HG03439 (cell line): ENCODE results near the gene SMC6.

ENCODE experiments used
- ATAC-seq: cut with Tn5 transposase; IDR thresholded peaks from one replicate; pipeline ENCODE4 v1.9.1; 2021; ENCODE audit warnings: mild to moderate bottlenecking, moderate library complexity; ENCODE audit not compliant: unreplicated experiment

SMC6 gene

DNA sequence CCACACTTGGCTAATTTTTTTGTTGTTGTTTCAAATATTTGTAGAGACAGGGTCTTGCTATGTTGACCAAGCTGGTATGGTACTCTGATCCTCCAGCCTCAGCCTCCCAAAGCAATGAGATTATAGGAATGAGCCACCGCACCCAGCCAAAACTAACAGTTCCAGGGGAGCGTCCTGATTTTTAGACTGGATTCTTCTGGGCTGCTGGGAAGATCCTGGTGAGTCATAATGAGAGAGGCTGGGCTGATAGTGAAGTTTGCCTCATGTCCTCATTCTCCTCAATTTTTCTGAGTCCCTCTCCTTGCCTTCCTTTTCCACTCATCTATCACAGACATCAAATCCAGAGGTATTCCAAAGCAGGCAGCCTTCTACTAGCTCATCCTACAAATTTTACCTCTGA lies 131.8 kb downstream of the SMC6 start:
- ATAC-seq = no peak

DNA sequence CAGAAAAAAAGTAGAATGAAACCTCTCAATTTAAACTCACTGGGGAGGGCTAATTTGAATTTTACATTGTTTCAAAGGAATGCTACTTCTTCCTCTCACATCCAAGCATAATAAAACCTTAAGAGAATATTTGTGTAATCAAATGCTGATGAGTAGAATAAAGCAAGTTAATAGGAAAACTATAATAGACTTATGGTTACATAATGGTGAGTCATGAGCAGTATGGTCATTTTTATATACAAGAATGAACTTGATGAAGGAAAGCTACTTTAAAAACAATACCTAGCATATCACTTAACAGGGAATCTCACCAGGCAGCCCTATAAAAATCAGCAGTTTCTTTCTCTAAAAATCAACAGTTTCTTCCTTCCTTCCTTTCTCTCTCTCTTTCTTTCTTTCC lies 132.8 kb downstream of the SMC6 start:
- ATAC-seq = no peak

GRCh38 chr2:17620280-17620679 lies 133.3 kb downstream of the SMC6 start:
- ATAC-seq = no peak

DNA sequence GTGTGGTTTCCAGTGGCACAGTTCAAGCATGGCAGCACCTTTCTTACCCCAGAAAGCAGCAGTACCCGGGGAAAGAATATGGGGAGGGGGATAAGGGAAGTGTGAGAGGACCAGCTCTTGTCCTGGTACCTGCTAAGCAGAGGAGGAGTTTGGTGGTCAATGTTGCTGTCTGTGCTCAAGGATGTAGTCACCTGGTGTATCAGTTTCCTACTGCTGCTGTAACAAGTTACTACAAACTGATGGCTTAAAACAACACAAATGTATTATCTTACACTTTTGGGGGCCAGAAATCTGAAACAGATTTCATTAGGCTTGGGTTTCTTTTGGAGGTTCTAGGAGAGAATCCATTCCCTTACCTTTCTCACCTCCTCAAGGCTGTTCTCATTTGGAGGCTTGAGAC lies 135.7 kb downstream of the SMC6 start:
- ATAC-seq = no peak

DNA sequence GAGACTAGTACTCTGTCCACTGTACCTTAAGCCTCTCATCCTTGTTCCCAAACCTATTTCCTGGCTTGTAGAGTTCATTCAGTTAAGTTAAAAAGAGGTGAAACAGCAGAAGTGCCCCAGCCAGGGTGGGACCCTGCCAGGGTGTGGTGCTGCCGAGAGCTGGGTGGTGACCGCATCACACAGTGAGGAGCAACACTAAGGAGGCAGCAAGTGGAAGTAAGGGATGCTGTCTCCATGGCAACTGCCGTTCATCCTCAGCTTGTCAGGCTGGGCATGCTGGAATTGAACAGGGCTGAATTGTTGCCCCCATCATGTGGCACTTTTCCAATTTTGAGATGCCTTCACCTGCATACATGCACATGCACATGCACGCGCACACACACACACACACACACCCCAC lies 136.1 kb downstream of the SMC6 start:
- ATAC-seq = no peak

DNA sequence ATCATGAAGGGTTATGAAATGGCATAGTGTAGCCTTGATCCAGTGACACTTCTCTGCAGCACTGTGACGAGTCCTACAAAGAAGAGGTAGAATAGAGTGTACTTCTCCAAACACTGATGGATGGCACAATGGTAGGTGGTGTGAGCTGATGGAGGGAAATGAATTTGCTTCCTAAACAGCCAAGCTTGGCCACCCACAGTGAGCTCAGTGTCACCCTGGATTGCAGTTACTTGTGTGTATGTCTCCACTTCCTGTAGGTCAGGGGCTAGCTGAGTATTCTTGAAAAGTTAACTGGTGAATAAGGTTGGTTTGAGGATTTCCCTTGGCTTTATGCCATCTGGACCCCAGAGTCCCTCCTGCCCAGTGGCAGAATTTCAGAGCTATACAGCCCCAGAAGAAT lies 137.2 kb downstream of the SMC6 start:
- no peak for ATAC-seq

DNA sequence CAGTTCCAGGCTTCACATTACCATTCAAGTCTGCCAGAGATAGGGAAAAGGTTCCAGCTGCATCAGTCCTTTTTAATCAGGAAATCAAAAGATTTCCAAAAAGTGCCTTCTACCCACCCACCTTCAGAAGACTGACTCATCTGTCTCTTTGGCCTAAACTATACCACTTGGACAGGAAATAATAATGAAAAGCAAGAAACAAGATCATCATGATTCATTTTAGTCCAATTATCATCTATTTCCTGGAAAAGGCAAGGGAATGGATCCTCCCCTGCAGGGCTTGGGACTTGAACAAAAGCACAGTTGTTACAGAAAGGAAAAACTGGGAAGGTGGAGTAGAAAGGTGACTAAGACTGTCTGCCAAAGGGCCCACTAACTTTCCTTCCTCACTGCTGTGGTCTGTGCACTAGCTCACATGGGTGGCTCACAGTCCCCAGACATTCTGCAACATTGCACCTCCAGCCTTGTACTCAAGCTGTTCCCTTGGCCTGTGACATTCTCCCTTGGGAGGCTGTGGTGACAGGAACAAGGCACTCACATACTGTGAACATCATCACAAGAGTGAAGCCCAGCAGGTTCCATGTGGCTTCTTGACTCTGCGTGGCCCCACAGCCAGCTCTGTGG lies 137.8 kb downstream of the SMC6 start:
- ATAC-seq = no peak

DNA sequence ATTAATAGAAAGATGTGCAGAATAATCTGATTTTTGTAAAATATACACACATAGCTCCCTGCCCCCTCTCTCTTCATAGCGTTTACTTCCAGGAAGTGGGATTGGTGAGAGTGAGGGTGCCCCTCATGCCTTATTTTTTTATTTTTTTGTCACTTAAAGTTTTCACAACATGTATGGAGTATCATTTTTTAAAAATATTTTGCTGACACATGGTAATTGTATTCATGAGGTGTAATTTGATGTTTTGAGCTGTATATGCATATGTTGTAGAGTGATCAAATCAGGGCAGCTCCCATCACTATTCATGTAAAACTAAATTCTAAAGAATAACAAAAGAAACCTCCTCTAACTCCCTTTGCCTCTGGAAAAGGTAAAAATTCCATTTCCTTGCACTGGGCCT lies 138.5 kb downstream of the SMC6 start:
- no peak for ATAC-seq

- ATAC-seq = no peak
Observed at GRCh38 chr2:17614174-17614930, 139.3 kb downstream of the SMC6 start.
